GM18498 (cell line): ENCODE data around the gene LRWD1.
"Not testable (repeated sequence)": the region's sequence is repeated elsewhere in the genome, so short reads cannot be mapped to it uniquely, and the experiment has no call there.

Experiments used
- ATAC-seq: cut with Tn5 transposase; IDR thresholded peaks from one replicate; pipeline ENCODE4 v1.9.1; 2021; ENCODE audit warnings: mild to moderate bottlenecking, moderate library complexity; ENCODE audit not compliant: unreplicated experiment

The LRWD1 gene

DNA sequence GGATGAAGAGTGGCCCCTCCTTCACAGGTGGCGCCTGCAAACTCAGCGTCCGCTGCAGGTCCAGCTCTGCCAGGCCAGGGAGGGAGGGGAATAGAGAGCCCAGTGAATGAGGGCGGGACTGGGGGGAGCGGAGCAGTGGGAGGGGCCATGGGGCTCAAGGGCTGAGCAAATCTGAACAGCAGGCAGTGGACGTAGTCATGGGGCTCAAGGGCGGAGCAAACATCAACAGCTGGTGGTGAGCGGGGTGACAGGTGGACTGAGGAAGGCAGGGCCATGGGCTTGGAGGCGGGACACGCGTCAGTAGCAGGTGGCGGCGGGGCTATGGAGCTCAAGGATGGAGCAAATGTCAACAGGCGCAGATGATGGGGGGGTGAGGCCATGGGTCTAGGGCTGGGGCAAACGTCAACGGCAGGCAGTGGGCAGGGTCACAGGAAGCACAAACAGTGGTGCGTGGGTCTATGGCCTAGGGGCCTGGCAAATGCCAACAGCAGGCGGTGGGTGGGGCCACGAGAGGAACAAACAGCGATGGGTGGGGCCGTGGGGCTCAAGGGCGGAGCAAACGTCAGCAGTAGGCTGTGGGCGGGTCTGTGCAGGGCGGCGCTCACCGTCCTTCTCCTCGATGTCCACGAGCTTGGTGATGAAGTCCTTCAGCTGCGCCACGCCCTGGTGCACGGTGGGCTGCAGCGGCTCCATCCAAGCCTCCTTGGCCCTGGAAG, 28.6 kb downstream of the LRWD1 start:
- peak; percentile 33 for ATAC-seq

DNA sequence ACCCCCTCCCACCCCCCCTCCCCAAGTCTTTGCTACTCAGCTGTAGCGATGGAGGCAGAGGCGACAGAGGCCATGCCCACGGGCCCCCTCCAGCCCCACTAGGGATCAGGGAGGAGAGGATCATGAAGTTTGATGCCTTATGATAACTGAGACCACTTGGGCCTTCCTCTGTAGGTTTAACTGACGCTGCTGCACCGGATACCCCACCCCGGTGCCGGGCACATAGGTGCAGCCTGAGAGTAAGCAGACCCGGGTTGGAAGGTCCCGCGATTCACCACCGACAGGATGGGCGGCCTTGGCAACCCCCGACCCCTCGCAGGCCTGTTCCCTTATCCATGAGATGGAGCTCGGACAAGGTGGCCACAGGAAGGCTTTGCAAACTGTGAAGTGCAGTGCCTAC, 29.2 kb downstream of the LRWD1 start:
- not testable (repeated sequence) for ATAC-seq

DNA sequence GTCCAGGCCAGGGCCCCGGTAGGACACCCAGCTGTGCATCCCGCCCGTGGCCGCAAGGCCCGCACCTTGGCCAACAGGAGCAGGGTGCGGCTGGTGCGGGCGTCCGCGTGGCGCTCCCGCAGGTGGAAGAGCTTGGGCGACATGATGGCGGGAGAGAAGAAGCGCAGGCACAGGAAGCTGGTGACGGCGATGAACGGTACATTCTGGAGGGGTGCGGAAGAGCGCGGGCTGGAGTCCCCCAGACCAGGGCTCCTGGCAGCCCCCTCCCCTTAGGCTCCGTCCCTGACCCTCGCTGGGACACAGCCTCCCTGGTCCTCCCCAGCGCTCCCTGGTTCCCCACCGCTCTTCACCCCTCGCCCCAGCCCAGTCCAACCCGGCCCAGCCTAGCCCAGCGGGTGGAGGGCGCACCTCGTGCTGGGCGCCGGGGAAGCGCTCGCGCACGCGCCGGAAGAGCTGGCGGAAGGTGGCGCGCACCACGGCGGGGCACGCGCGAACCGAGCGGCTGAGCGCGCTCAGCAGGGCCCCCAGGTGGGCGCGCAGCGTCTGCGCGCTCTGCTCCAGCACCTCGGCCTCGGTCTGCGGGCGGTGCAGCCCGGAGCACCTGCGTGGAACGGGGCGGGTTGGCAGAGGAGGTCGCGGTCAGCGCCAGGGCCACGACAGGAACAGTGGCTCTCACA, 29.8 kb downstream of the LRWD1 start:
- ATAC-seq, result peak; percentile 79

DNA sequence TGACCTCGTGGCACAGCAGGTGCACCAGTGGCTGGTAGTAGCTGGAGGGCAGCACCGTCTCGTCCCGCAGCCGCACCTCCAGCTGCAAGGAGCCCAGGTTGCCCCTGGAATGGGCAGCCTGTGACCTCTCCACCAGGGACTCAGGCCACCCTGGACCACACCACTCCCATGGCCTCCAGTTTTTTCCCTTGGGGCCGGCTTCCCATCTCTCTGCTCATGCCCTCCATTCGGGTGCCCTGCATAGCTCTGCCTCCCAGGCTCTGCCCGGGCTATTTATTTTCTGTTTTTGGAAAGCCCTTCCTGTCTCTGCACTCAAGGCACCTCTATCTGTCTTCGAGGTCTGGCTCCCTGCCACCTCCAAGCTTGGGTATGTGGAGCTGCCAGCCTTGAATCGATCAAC, 32.1 kb downstream of the LRWD1 start:
- ATAC-seq, result not testable (repeated sequence)

DNA sequence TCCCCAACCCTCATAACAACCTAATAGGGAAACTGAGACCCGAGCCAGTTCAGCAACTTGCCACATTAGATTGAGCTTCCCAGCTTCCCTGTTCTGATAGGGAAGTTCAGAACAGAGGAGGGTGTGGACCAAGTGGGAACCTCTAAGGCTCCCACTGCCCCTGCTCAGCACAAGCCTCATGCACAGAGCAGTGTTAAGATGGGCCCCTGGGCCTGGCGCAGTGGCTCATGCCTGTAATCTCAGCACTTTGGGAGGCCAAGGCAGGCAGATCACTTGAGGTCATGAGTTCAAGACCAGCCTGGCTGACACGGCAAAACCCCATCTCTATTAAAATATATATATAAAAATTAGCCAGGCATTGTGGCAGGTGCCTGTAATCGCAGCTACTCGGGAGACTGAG, 32.5 kb downstream of the LRWD1 start:
- ATAC-seq, result not testable (repeated sequence)

DNA sequence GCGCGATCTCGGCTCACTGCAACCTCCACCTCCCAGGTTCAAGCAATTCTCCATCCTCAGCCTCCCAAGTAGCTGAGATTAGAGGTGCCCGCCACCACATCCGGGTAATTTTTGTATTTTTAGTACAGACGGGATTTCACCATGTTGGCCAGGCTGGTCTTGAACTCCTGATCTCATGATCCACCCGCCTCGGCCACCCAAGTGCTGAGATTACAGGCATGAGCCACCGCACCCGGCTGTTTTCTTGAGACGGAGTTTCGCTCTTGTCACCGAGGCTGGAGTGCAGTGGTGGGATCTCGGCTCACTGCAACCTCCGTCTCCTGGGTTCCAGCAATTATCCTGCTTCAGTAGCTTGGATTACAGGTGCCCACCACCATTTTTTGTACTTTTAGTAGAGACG, 33.5 kb downstream of the LRWD1 start:
- ATAC-seq, result not testable (repeated sequence)

DNA sequence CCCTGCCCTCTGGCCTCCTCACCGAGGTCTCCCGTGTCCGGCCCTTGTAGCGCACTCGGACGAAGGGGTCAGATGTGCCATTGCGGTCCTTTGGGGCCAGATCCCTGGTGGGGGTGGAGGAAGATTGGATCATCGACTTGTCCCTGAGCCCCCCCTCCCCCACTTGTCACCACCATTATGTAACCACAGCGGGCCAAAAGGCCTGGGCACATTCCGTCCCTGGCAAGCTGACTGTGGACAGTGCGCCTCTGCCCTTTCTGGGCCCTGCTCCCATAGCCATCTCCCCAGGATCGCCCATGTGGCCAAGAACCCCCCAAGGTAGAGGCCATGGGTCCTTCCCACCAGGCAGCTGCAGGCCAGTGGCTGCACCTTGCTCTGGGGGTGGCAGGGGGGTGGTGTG, 38.4 kb downstream of the LRWD1 start:
- not testable (repeated sequence) for ATAC-seq

DNA sequence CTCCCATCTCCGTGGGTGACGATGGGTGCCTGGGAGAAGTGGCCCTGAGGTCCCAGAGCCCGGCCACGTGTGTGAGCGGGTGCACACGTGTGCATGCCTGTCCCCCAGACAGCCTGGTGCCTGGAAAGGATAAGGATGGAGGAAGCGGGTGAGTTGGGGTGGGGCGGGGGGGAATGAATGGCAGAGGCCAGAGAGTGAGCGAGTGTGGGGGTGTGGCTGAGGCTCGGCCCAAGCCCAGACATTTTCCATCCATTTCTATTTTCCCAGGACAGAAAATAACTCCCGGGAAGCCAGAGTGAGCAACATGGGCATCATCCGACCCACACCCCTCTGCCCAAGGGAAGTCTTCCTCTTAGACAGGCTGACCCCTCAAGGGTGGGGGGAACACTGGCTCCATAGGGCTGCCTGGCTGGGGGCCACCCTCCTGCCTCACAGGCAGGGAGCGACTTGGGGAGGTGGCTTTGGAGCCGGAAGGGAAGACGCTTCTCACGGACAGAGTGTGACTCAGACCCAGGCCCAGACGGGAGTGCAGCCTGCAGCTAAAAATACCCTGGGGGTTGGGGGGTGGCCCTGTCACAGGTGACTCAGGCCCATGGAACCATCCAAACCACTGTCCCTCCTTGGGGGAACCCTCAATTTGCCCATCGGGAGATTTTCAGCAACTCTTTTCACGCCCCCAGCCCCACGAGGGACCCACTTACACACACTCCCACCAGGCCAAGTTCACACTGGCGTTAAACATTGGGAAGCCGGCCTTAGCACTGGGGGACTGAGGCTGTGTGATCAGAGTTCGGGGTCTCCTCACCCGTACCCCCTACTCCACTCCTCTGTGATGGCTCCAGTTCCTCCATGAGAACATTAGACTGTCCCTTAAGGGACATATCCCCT, 40.8 kb downstream of the LRWD1 start:
- ATAC-seq, result not testable (repeated sequence)

DNA sequence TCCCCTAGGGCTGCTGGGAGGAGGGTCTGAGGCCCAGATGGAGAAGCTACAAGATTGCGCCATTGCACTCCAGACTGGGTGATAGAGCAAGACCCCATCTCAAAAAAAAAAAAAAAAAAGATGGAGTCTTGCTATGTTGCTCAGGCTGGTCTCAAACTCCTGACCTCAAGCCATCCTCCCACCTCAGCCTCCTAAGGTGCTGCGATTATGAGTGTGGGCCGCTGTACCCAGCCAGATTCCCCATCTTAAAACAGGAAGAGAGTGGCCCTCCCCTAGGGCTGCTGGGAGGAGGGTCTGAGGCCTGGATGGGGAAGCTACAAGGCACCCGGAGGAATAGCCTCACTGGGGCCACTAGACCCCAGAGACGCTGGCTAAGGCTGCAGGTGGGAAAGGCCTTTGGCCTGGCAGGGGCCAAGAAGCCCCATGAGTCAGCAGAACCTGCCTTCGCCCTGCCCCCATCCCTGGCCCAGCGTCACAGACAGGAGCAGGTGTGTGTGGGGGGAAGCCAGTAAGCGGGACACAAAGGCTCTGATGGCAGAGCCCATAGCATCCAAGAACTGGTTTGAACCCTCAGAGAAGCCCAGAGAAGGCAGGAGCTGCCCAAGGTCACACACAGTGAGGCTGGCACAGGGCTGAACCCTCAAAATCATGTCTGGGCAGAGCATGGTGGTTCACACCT, 42.8 kb downstream of the LRWD1 start:
- not testable (repeated sequence) for ATAC-seq

DNA sequence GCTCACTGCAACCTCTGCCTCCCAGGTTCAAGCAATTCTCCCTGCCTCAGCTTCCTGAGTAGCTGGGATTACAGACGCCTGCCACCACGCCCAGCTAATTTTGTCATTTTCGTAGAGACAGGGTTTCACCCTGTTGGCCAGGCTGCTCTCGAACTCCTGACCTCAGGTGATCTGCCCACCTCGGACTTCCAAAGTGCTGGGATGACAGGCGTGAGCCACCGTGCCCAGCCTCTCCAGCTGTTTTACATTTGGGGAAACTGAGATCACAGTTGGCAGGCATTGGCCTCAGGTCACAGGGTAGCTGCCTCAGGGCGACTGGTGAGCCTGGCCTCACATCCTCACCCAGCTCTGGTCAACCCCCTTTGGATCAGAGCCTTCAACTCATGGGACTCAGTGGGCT, 45.8 kb downstream of the LRWD1 start:
- ATAC-seq, result not testable (repeated sequence)

DNA sequence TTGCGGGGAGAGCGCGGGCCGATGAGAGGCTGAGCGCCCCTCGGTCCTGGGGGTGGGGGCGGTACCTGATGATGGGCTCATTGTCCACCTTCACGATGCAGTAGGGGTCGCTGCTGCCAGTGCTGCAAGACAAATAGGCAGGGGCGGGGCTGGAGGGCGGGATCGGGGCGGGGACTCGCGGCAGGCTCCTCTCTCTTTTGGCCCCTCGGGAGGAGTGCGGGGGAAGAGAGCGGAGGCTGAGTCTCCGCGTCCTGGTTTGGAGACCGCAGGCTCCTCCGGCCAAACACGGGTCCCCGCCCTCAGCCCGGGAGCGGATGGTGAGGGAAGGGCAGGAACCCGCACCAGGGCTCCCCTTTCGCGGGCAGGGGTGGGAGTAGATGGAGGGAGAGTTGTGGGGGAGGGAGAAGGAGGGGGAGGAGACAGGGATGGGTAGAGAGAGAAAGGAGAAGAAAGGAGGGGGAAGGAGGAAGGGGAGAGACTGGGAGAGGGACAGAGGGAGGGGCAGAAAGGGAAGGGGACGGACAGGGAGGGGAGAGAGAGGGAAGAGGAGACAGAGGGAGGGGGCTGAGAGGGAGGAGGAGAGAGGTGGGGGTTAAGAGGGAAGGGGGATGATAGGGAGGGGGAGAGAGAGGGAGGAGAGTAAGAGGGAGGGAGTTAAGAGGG, 47.2 kb downstream of the LRWD1 start:
- ATAC-seq, result peak; percentile 45

DNA sequence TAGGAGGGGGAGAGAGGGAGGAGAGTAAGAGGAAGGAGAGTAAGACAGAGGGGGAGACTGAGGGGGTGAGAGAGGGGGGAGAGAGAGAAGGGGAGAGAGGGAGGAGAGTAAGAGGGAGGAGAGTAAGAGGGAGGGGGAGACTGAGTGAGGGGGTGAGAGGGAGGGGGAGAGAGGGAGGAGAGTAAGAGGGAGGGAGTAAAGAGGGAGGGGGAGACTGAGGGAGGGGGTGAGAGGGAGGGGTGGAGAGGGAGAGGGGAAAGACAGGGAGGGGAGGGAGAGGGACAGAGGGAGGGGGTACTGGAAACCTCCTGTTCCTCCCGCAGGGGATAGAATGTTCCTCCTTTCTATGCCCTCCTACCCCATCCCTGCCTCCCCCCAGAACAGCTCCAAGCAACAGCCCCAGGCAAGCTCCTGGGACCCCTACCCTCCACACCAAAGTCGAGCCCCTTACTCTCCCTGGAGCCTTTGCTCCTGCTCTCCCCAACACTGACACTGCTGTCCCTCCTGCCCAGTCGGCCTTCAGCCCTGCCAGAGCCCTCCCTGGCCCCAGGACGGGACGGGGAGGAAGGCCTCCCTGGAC, 47.9 kb downstream of the LRWD1 start:
- not testable (repeated sequence) for ATAC-seq

DNA sequence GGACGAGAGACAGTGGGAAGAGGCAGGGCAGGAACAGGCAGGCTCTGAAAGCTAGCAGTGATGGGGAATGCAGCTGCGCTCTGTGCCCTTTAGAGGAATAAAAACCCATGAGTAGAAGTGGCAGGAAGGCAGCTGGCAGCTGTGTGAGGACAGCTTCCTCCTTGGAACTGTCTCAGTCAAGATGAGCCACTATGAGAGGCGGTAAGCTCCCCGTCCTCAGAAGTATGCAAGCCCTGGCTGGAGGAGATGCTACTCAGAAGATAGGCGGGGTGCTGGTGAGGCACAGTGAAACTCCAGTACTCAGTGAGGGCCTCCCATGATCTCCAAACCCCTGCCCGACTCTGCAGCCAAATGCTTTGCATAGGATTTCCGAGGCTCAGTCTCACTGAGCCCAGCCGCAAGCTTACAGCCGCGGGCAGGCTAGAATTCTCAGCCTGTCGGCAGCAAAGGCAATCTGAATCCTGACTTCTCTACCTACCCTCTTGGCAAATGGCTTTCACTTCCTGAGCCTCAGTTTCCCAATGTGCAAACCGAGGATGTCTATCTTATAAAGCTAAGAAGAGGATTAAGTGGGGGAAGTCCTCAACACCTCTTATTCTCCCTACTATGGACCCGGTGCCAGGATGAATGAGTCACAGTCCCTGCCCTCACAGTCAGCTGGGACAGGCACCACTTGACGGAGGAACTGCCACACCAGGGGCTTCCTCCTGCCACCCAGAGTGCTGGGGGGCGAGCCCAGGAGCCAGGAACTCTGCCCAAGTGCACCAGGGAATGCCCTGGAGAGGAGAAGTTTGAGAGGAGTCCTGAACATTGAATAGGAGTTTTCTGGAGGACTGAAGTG, 50.3 kb downstream of the LRWD1 start:
- peak; percentile 68 for ATAC-seq

DNA sequence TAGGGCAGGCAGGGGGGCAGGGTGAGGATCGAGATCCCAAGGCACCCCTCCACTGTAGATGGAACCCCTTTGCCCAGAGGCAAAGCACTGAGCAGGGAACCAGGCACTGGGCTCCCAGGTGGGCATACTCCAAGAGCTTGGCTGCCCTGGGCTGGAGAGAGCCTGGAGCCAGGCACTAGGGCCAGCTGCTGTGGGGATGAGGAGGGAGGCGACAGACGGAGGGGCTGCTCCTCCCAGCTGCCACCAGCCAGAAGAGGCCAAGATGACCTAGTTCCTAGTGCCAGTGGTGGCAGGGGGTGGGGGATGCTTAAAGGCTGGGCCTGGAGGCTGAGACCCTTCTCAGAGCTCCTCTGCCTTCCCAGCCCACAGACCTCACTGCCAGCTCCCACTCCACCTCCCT, 51.1 kb downstream of the LRWD1 start:
- not testable (repeated sequence) for ATAC-seq

DNA sequence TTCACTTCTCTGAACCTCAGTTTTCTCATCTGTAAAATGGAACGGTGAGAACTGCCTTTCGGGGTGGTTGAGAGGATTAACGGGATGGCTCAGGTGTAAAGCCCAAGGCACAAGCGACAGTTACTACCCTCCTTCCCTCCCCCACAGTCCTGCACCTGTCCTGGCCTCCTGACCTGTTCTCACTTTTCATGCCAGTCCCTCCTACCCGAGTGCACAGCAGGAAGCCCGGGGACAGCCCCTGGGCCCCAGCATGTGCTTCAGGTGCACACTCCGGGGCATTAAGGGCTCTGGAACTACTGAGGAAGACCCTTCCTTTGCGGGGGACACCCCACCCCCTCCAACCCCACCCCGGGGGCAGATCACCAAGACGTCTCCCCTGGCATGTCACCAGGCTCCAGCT, 52.2 kb downstream of the LRWD1 start:
- not testable (repeated sequence) for ATAC-seq

DNA sequence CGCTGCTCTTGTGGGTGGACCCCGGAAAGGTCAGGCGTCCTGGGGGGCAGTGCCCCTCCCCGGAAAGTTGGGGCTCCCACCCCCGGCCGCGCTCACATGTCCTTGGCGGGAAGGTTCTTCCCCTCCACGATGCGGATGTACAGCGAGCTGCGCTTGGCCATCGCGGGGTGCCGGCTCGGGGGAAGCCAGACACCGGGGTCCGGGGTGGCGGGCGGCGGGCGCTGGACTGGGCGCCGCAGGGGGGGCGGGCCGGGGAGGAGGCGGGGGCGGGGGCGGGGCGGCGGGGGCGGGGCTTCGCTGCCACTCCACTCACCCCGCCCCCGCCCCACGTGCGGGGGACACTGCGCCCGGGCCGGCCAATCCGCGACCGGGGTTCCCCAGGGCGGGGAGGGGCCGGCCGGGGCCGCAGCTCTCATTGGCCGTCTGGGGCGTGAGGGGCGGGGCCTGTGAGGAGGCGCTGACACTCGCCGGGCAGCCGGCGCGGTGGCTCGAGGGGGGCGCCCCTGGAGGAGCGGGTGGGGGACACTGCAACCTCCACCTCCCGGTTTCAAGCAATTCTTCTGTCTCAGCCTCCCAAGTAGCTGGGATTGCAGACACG, 52.9 kb downstream of the LRWD1 start, which contains the start of gene RASA4B:
Gene RASA4B, minus strand, starts transcription at position 228 of the 598 bp plus-strand sequence. Its CDS starts 67 bp downstream, at position 161.
- ATAC-seq, result peak; percentile 87

DNA sequence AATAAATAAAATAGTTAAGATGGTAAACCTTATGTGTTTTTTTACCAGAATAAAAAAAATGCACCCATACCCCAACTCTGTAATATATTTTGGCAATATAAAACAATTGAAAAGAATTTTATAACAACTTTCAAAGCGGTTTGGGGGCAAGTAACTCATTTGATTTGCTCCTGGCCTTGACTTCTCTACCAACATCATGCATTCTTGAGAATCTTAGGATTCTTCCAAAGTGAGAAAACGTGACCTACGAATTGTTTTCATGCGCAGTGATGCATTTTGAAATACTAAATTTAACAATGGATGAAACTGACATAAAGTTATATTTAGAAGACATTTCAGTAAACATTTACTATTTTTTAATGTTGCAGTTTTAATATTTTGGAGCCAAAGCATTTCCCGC, 56.0 kb downstream of the LRWD1 start:
- not testable (repeated sequence) for ATAC-seq
